ENCODE measurements around the gene DEDD. TPM values are rescaled to one million over a fixed set of nuclear protein-coding genes. Genes with fewer than 3 reads are reported as not detected.

The DEDD gene
- total and polyA plus RNA-seq, 2 of the 13 experiments (the other 11 are each of a cell fraction or from before 2014, with no cell fraction given): 12.6 to 27.8 TPM

GRCh38 chr1:161177112-161177935 lies 44.9 kb upstream of the DEDD start, which contains the start of gene B4GALT3 (continued):
- no peak for TF ChIP-seq ZNF512B (CRISPR knock-in tag; IDR thresholded peaks at IDR 0.05; ENCODE audit: borderline replicate concordance)
- no peak for TF ChIP-seq ZNF7 (CRISPR knock-in tag; IDR thresholded peaks at IDR 0.05)
- TF ChIP-seq ZNF720 (CRISPR knock-in tag; IDR thresholded peaks at IDR 0.05): peak; percentile 86; the same call in 1 of the 2 replicates
- TF ChIP-seq ZNF30 (CRISPR knock-in tag; IDR thresholded peaks at IDR 0.05): no peak
- 0 out of 2 replicates have a peak, but pooled peaks have one; percentile 35 for TF ChIP-seq TBX3 (IDR thresholded peaks at IDR 0.05; ENCODE audit: borderline replicate concordance)
- TF ChIP-seq ATRX (CRISPR knock-in tag; IDR thresholded peaks at IDR 0.05; ENCODE audit: borderline replicate concordance): no peak
- TF ChIP-seq SMARCE1 (IDR thresholded peaks at IDR 0.05; ENCODE audit: borderline replicate concordance): no peak
- TF ChIP-seq NFE2 (CRISPR knock-in tag; IDR thresholded peaks at IDR 0.05): no peak
- no peak for TF ChIP-seq TCF7 (IDR thresholded peaks at IDR 0.05; ENCODE audit: low read depth)
- no peak; the same call in 1 of the 2 replicates for TF ChIP-seq ZNF777 (CRISPR knock-in tag; IDR thresholded peaks at IDR 0.05)
- TF ChIP-seq, protein P1, sequence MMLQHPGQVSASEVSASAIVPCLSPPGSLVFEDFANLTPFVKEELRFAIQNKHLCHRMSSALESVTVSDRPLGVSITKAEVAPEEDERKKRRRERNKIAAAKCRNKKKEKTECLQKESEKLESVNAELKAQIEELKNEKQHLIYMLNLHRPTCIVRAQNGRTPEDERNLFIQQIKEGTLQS (CRISPR knock-in tag; IDR thresholded peaks at IDR 0.05): 0 out of 2 replicates have a peak, but pooled peaks have one; percentile 32
- no peak for TF ChIP-seq ZNF20 (CRISPR knock-in tag; IDR thresholded peaks at IDR 0.05)
- TF ChIP-seq TBP (CRISPR knock-in tag; IDR thresholded peaks at IDR 0.05): no peak
- peak; percentile 85; the same call in 1 of the 2 replicates for TF ChIP-seq GABPB1 (CRISPR knock-in tag; IDR thresholded peaks at IDR 0.05)
- no peak; the same call in 1 of the 2 replicates for TF ChIP-seq ARHGAP35 (CRISPR knock-in tag; IDR thresholded peaks at IDR 0.05; ENCODE audit: borderline replicate concordance)
- TF ChIP-seq SMAD1 (CRISPR knock-in tag; IDR thresholded peaks at IDR 0.05; ENCODE audit: borderline replicate concordance, low read depth): no peak
- TF ChIP-seq RAD21 (CRISPR knock-in tag; IDR thresholded peaks at IDR 0.05): peak; percentile 55
- TF ChIP-seq MAFG (CRISPR knock-in tag; IDR thresholded peaks at IDR 0.05): no peak
- peak; percentile 99 for TF ChIP-seq MYC (CRISPR knock-in tag; IDR thresholded peaks at IDR 0.05; ENCODE audit: borderline replicate concordance)
- TF ChIP-seq, protein P2, sequence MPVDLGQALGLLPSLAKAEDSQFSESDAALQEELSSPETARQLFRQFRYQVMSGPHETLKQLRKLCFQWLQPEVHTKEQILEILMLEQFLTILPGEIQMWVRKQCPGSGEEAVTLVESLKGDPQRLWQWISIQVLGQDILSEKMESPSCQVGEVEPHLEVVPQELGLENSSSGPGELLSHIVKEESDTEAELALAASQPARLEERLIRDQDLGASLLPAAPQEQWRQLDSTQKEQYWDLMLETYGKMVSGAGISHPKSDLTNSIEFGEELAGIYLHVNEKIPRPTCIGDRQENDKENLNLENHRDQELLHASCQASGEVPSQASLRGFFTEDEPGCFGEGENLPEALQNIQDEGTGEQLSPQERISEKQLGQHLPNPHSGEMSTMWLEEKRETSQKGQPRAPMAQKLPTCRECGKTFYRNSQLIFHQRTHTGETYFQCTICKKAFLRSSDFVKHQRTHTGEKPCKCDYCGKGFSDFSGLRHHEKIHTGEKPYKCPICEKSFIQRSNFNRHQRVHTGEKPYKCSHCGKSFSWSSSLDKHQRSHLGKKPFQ (CRISPR knock-in tag; IDR thresholded peaks at IDR 0.05; ENCODE audit: insufficient replicate concordance): no peak
- TF ChIP-seq PHF20 (CRISPR knock-in tag; IDR thresholded peaks at IDR 0.05): peak; percentile 73
- TF ChIP-seq, protein P3, sequence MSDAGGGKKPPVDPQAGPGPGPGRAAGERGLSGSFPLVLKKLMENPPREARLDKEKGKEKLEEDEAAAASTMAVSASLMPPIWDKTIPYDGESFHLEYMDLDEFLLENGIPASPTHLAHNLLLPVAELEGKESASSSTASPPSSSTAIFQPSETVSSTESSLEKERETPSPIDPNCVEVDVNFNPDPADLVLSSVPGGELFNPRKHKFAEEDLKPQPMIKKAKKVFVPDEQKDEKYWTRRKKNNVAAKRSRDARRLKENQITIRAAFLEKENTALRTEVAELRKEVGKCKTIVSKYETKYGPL (CRISPR knock-in tag; IDR thresholded peaks at IDR 0.05): peak; percentile 37; the same call in 1 of the 2 replicates
- TF ChIP-seq HNRNPK (IDR thresholded peaks at IDR 0.05; ENCODE audit: low read depth, low read length, poor library complexity, severe bottlenecking): no peak
- TF ChIP-seq GFI1 (CRISPR knock-in tag; IDR thresholded peaks at IDR 0.05; ENCODE audit: borderline replicate concordance): no peak
- peak; percentile 63; the same call in 1 of the 2 replicates for TF ChIP-seq GATAD2A (CRISPR knock-in tag; IDR thresholded peaks at IDR 0.05)
- TF ChIP-seq ZNF746 (CRISPR knock-in tag; IDR thresholded peaks at IDR 0.05): peak; percentile 25; the same call in 1 of the 2 replicates

All from HepG2 (cell line).